T47D (cell line): ENCODE data around the gene GALNT17.
A peak's percentile ranks its signal among the peaks of the same experiment; 100 is the strongest.

Experiments used
- DNase-seq, 2 experiments: peaks; one replicate each; pipeline versions ENCODE4 v3.0.0 to v3.0.0-alpha.2; 2011 to 2012; ENCODE audit warnings: low read depth in 1 of 2, low spot score in 1 of 2
- JUND ChIP-seq: IDR thresholded peaks from 2 replicates; pipeline ENCODE4 v1.6.1; 2012; ENCODE audit warnings: low read depth
- in situ Hi-C: cut with HindIII; loops from 2 replicates; pipeline ENCODE4 v1.10.0; 2016; ENCODE audit warnings: low sequenced_read_pairs, low pct_unique_long_range_greater_than_20kb

GALNT17 gene

GRCh38 chr7:71135116-71135515 is 3.2 kb downstream of the GALNT17 start:
- in situ Hi-C loops: no loop called here
- TF ChIP-seq JUND: no peak
- no peak for DNase-seq

GRCh38 chr7:71135663-71136062 is 3.7 kb downstream of the GALNT17 start:
- TF ChIP-seq JUND: no peak
- no peak for DNase-seq
- in situ Hi-C loops: no loop called here

GRCh38 chr7:71137479-71137878 is 5.5 kb downstream of the GALNT17 start:
- in situ Hi-C loops: no loop called here
- no peak for DNase-seq
- no peak for TF ChIP-seq JUND

GRCh38 chr7:71140264-71140663 is 8.3 kb downstream of the GALNT17 start:
- no peak for DNase-seq
- in situ Hi-C loops: no loop called here
- TF ChIP-seq JUND: no peak

GRCh38 chr7:71144963-71145362 is 13.0 kb downstream of the GALNT17 start:
- in situ Hi-C loops: no loop called here
- no peak for TF ChIP-seq JUND

GRCh38 chr7:71145906-71146901 is 14.3 kb downstream of the GALNT17 start:
- in situ Hi-C loops: no loop called here
- no peak for TF ChIP-seq JUND
- no peak for DNase-seq

More at GRCh38 chr7:71144963-71145362, 13.0 kb downstream of the GALNT17 start:
- DNase-seq: no peak

GRCh38 chr7:71148098-71148497 is 16.2 kb downstream of the GALNT17 start:
- no peak for TF ChIP-seq JUND
- DNase-seq: no peak
- in situ Hi-C loops: no loop called here

- in situ Hi-C loops: no loop called here
- TF ChIP-seq JUND: no peak
Observed at GRCh38 chr7:71155236-71155635, 23.3 kb downstream of the GALNT17 start.

GRCh38 chr7:71157757-71158156 is 25.8 kb downstream of the GALNT17 start:
- in situ Hi-C loops: no loop called here
- DNase-seq: no peak
- TF ChIP-seq JUND: no peak

More at GRCh38 chr7:71155236-71155635, 23.3 kb downstream of the GALNT17 start:
- no peak for DNase-seq

GRCh38 chr7:71165708-71166107 is 33.8 kb downstream of the GALNT17 start:
- in situ Hi-C loops: no loop called here
- TF ChIP-seq JUND: no peak
- no peak for DNase-seq

- in situ Hi-C loops: no loop called here
- no peak for TF ChIP-seq JUND
- DNase-seq: peak in 1 of 2 experiments; percentile 19
Observed at GRCh38 chr7:71171476-71171875, 39.5 kb downstream of the GALNT17 start.

GRCh38 chr7:71173955-71174354 is 42.0 kb downstream of the GALNT17 start:
- no peak for TF ChIP-seq JUND
- peak in 1 of 2 experiments; percentile 25 for DNase-seq
- in situ Hi-C loops: no loop called here

GRCh38 chr7:71182438-71182935 is 50.5 kb downstream of the GALNT17 start:
- DNase-seq: no peak
- in situ Hi-C loops: no loop called here
- no peak for TF ChIP-seq JUND

GRCh38 chr7:71184136-71184535 is 52.2 kb downstream of the GALNT17 start:
- in situ Hi-C loops: no loop called here
- no peak for TF ChIP-seq JUND
- no peak for DNase-seq
